PC-9 (cell line): Measurements from ENCODE around the gene TRPM1.

Source experiments
- EZH2 ChIP-seq: fragments of 200-600 bp; sonication (generic); IDR thresholded peaks from 2 replicates; pipeline ENCODE4 v1.8.0; 2017; ENCODE audit warnings: antibody characterized with exemption, low read depth
- TF ChIP-seq, protein P1 (sequence below): fragments of 200-600 bp; sonication (generic); conservative IDR thresholded peaks from 2 replicates; pipeline ENCODE4 v1.6.1; 2017; ENCODE audit warnings: mixed run types, antibody characterized with exemption, mild to moderate bottlenecking, moderate library complexity

- TF ChIP-seq, protein P1, sequence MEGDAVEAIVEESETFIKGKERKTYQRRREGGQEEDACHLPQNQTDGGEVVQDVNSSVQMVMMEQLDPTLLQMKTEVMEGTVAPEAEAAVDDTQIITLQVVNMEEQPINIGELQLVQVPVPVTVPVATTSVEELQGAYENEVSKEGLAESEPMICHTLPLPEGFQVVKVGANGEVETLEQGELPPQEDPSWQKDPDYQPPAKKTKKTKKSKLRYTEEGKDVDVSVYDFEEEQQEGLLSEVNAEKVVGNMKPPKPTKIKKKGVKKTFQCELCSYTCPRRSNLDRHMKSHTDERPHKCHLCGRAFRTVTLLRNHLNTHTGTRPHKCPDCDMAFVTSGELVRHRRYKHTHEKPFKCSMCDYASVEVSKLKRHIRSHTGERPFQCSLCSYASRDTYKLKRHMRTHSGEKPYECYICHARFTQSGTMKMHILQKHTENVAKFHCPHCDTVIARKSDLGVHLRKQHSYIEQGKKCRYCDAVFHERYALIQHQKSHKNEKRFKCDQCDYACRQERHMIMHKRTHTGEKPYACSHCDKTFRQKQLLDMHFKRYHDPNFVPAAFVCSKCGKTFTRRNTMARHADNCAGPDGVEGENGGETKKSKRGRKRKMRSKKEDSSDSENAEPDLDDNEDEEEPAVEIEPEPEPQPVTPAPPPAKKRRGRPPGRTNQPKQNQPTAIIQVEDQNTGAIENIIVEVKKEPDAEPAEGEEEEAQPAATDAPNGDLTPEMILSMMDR, result no peak
- TF ChIP-seq EZH2, result no peak
Observed at GRCh38 chr15:31069360-31070000, 32.0 kb downstream of the TRPM1 start.
